ENCODE data around the gene SPOP. TPM values are rescaled to one million over a fixed set of nuclear protein-coding genes. Genes with fewer than 3 reads are reported as not detected.
A peak's percentile ranks its signal among the peaks of the same experiment; 100 is the strongest.

Gene SPOP
- total RNA-seq, 4 donors from 2014 or later, result 18.1 to 67.5 (median 36.5) TPM

DNA sequence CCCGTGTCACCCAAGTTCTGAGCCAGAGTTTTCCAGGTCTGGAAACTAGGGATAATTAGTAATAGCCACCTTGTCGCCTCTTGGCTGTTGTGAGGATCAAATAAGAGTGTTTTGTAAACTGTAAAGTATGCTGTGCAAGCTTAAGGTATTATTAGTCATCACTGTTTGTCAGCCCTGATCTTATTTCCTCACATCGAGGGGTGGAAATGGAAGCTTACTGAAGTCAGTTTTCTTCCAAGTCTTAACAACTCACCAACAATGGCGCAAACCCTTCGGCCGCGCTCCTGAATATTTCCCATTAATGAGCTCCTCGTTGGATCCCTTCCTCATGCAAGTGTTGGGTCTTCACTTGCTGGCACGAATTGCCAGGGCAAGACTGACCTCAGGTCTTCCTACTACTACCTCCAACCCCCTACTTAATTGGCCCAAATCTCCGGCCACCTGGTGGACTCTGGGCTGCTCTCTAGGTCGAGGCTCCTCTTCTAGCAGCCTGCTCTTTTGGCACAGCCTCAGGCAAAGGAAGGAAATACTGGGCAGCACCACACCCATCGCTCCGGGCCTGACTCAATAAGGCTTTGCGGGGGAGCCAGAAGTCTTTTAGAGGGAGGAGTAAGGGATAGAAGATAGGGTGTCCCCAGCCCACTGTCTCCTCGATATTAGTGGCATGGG is 30.8 kb upstream of the SPOP start:
- Histone ChIP-seq H3K9me3 (no peaks in the 10 kb centered on the region), H3K4me1 (peaks cover 11 to 45% (median 17%) of the 10 kb centered on the region in 3 donors), H3K36me3 (peaks cover 10 to 60% (median 19%) of the 10 kb centered on the region in 3 donors), H3K27ac (peak overlapping the region; percentile 91 to 96 (median 92)), H3K27me3 (no peaks in the 10 kb centered on the region), H3K4me3 (peak overlapping the region; percentile 75 to 94 (median 90))
- TF ChIP-seq POLR2A (IDR thresholded peaks at IDR 0.05), result no peak
- TF ChIP-seq, protein P1, sequence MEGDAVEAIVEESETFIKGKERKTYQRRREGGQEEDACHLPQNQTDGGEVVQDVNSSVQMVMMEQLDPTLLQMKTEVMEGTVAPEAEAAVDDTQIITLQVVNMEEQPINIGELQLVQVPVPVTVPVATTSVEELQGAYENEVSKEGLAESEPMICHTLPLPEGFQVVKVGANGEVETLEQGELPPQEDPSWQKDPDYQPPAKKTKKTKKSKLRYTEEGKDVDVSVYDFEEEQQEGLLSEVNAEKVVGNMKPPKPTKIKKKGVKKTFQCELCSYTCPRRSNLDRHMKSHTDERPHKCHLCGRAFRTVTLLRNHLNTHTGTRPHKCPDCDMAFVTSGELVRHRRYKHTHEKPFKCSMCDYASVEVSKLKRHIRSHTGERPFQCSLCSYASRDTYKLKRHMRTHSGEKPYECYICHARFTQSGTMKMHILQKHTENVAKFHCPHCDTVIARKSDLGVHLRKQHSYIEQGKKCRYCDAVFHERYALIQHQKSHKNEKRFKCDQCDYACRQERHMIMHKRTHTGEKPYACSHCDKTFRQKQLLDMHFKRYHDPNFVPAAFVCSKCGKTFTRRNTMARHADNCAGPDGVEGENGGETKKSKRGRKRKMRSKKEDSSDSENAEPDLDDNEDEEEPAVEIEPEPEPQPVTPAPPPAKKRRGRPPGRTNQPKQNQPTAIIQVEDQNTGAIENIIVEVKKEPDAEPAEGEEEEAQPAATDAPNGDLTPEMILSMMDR (IDR thresholded peaks at IDR 0.05), result no peak
- WGBS, 2 donors, result 32 to 41% methylated on average over 14 to 15 of the region's 15 CpGs
- intact Hi-C loops (cut with DNase I), result loop anchor here (5.0 kb wide), 1 partner anchor 69 kb away; no protein-coding TSS in a partner anchor
- no peak for DNase-seq

DNA sequence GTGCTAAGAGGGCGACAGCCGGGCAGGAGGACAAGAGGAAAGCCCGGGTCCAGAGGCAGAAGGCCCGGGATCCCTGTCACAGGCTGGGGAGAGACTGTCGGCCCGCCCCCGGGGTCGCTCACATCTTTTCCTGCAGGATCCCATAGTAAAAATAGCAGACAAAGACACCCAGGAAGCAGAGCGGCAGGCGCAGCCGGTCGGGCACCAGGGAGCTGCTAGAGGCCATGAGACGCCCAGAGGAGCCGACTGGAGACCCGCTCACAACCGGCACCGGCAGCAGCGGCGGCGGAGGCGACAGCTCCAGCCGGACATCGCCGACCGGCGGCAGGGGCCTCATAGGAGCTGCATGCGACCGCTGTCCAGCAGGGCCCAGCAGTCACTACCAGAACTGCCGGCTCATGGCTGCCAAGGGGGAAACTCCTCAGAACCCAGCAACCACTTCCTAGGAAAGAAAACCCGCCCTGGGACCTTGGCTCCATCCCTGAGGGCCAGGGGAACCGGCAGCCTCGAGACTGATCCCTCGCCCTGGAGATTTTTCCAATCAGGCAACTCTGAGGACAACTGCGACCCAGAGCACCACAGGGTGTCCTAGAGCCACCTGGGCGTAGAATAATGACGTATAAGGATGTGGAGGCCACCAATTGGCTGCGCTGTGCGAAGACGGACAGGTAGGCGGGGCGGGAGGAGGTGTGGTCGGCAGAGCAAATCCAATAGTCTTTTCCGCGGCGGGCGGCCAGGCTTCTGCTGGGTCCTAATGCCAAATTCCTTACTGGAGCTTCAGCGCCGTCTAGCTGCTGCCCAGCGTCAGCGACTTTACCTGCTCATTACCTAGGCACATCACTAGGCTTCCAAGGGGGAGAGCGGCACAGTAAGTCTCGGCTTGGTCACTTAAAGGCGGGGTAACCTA is 30.0 kb upstream of the SPOP start, which contains the start of gene SLC35B1:
TSS of gene SLC35B1 (minus strand) at position 357 of the 907 bp plus-strand sequence. CDS start at position 226, 131 bp downstream.
- peak; percentile 96 for DNase-seq
- peak within 1 kb of the TSS; percentile 75 to 94 (median 90) for H3K4me3 ChIP-seq
- peak within 1 kb of the TSS; percentile 91 to 96 (median 92) for H3K27ac ChIP-seq
- no peaks in the 10 kb centered on the region for H3K9me3 ChIP-seq
- H3K36me3 ChIP-seq, result peaks cover 16 to 60% (median 23%) of the 10 kb centered on the region in 3 donors
- no peaks in the 10 kb centered on the region for H3K27me3 ChIP-seq
- peak in 3 of 4 donors; percentile 40 to 57 (median 52) for TF ChIP-seq POLR2A (IDR thresholded peaks at IDR 0.05)
- TF ChIP-seq, protein P1 (IDR thresholded peaks at IDR 0.05), result peak; percentile 67 to 86 (median 83)
- intact Hi-C loops (cut with DNase I), result loop anchor here (5.0 kb wide), 1 partner anchor 69 kb away; no protein-coding TSS in a partner anchor
- WGBS, 2 donors, result 0 to 2% methylated on average over 14 to 16 of the region's 53 CpGs
- H3K4me1 ChIP-seq, result peaks cover 11 to 51% (median 21%) of the 10 kb centered on the region in 3 donors

GRCh38 chr17:49707246-49707607 is 29.3 kb upstream of the SPOP start:
- WGBS, 2 donors, result 0 to 1% methylated on average over 12 of the region's 12 CpGs
- intact Hi-C loops (cut with DNase I), result loop anchor here (5.0 kb wide), 1 partner anchor 70 kb away; no protein-coding TSS in a partner anchor

GRCh38 chr17:49705254-49705653 is 27.4 kb upstream of the SPOP start:
- H3K27me3 ChIP-seq, result no peaks in the 10 kb centered on the region
- H3K4me1 ChIP-seq, result peaks cover 11 to 54% (median 21%) of the 10 kb centered on the region in 3 donors
- no peak overlapping the region for H3K4me3 ChIP-seq
- no peaks in the 10 kb centered on the region for H3K9me3 ChIP-seq
- peaks cover 27 to 60% (median 39%) of the 10 kb centered on the region in 3 donors for H3K36me3 ChIP-seq
- TF ChIP-seq POLR2A (IDR thresholded peaks at IDR 0.05), result no peak
- TF ChIP-seq, protein P1 (IDR thresholded peaks at IDR 0.05), result no peak
- intact Hi-C loops (cut with DNase I), result loop anchor here (5.0 kb wide), 1 partner anchor 72 kb away; no protein-coding TSS in a partner anchor
- no peak for DNase-seq
- H3K27ac ChIP-seq, result no peak overlapping the region

More at GRCh38 chr17:49707246-49707607, 29.3 kb upstream of the SPOP start:
- Histone ChIP-seq H3K4me3 (peak overlapping the region; percentile 75 to 94 (median 90)), H3K27me3 (no peaks in the 10 kb centered on the region), H3K4me1 (peaks cover 11 to 51% (median 21%) of the 10 kb centered on the region in 3 donors), H3K36me3 (peaks cover 22 to 60% (median 29%) of the 10 kb centered on the region in 3 donors), H3K9me3 (no peaks in the 10 kb centered on the region), H3K27ac (peak overlapping the region; percentile 91 to 96 (median 92))
- TF ChIP-seq, protein P1 (IDR thresholded peaks at IDR 0.05), result no peak
- TF ChIP-seq POLR2A (IDR thresholded peaks at IDR 0.05), result no peak
- no peak for DNase-seq
